ENCODE measurements around the gene TRPV6.

DNA sequence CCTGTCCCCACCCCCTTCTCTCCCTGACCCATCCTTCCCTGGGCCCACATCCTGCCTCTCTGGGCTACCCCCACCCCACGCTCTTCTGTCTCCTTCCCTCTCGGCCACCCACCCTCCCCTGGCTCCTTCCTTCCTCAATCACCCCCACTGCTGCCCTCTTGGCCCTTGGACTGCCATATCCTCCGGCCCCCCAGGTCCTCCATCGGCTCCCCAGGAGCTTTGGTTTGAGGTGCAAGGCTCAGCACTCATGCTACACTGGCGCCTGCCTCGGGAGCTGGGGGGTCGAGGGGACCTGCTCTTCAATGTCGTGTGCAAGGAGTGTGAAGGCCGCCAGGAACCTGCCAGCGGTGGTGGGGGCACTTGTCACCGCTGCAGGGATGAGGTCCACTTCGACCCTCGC, 19.8 kb downstream of the TRPV6 start:
- TF ChIP-seq CTCF (IDR thresholded peaks at IDR 0.05; ENCODE audit: poor library complexity, severe bottlenecking) (no peak), SMC3 (conservative IDR thresholded peaks at IDR 0.05; ENCODE audit: poor library complexity) (no peak), EP300 (conservative IDR thresholded peaks at IDR 0.05; ENCODE audit: poor library complexity, severe bottlenecking) (no peak), POLR2AphosphoS5 (IDR thresholded peaks at IDR 0.05) (no peak), RAD21 (conservative IDR thresholded peaks at IDR 0.05) (no peak), EZH2 (IDR thresholded peaks at IDR 0.05; ENCODE audit: borderline replicate concordance, insufficient read depth, low read length, poor library complexity, severe bottlenecking) (no peak), TAF1 (IDR thresholded peaks at IDR 0.05; ENCODE audit: low read depth) (no peak)
- TF ChIP-seq, protein P1, sequence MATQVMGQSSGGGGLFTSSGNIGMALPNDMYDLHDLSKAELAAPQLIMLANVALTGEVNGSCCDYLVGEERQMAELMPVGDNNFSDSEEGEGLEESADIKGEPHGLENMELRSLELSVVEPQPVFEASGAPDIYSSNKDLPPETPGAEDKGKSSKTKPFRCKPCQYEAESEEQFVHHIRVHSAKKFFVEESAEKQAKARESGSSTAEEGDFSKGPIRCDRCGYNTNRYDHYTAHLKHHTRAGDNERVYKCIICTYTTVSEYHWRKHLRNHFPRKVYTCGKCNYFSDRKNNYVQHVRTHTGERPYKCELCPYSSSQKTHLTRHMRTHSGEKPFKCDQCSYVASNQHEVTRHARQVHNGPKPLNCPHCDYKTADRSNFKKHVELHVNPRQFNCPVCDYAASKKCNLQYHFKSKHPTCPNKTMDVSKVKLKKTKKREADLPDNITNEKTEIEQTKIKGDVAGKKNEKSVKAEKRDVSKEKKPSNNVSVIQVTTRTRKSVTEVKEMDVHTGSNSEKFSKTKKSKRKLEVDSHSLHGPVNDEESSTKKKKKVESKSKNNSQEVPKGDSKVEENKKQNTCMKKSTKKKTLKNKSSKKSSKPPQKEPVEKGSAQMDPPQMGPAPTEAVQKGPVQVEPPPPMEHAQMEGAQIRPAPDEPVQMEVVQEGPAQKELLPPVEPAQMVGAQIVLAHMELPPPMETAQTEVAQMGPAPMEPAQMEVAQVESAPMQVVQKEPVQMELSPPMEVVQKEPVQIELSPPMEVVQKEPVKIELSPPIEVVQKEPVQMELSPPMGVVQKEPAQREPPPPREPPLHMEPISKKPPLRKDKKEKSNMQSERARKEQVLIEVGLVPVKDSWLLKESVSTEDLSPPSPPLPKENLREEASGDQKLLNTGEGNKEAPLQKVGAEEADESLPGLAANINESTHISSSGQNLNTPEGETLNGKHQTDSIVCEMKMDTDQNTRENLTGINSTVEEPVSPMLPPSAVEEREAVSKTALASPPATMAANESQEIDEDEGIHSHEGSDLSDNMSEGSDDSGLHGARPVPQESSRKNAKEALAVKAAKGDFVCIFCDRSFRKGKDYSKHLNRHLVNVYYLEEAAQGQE (IDR thresholded peaks at IDR 0.05; ENCODE audit: borderline replicate concordance) = no peak
